HG03095 (cell line): ENCODE data around the gene COL10A1.
A peak's percentile ranks its signal among the peaks of the same experiment; 100 is the strongest.

Experiments
- ATAC-seq: cut with Tn5 transposase; IDR thresholded peaks from one replicate; pipeline ENCODE4 v1.9.1; 2021; ENCODE audit warnings: moderate library complexity; ENCODE audit not compliant: unreplicated experiment

The COL10A1 gene

GRCh38 chr6:116087437-116088027 is 38.4 kb downstream of the COL10A1 start:
- ATAC-seq: peak; percentile 95

- no peak for ATAC-seq
These were observed 41.6 kb downstream of the COL10A1 start for GRCh38 chr6:116084284-116084683.

- no peak for ATAC-seq
These were observed 42.9 kb downstream of the COL10A1 start for GRCh38 chr6:116083052-116083451.

- no peak for ATAC-seq
These were observed 47.0 kb downstream of the COL10A1 start for GRCh38 chr6:116078945-116079344.

GRCh38 chr6:116078522-116078921 is 47.4 kb downstream of the COL10A1 start:
- no peak for ATAC-seq

GRCh38 chr6:116074732-116075390 is 51.1 kb downstream of the COL10A1 start:
- ATAC-seq: no peak

- no peak for ATAC-seq
These were observed 52.0 kb downstream of the COL10A1 start for GRCh38 chr6:116073765-116074440.

- ATAC-seq: no peak
These were observed 53.6 kb downstream of the COL10A1 start for GRCh38 chr6:116072368-116072767.

- ATAC-seq: no peak
These were observed 55.1 kb downstream of the COL10A1 start for GRCh38 chr6:116070616-116071389.

GRCh38 chr6:116070101-116070500 is 55.8 kb downstream of the COL10A1 start:
- ATAC-seq: no peak
